NOMO-1 treated with DMSO at 0.1 percent for 48 hours (cell line): ENCODE results near the gene SOCS6.
"Not testable (repeated sequence)": the region's sequence is repeated elsewhere in the genome, so short reads cannot be mapped to it uniquely, and the experiment has no call there.

Experiments used
- DNase-seq: peaks from one replicate; lab custom pipeline; 2025; ENCODE audit not compliant: unreplicated experiment; lab: John Stamatoyannopoulos, UW

The SOCS6 gene

DNA sequence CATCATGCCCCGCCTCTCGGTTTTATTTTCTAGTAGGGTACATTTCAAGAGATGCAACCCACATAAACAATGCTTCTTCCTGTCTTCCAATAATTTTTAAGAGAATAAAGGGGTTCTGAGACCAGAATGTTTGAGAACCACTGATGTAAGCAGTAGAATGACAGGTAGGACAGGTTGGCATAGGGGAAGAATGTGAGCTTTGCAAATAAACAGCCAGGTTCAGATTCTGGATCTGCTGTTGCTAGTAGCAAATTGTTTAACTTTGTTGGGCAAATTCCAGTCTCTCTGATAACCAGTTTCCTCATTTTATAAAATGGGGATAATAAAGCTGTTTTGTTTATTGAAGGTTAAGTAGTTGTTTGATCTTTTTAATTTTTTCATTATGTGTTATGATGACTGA, 32.8 kb downstream of the SOCS6 start:
- no peak for DNase-seq

DNA sequence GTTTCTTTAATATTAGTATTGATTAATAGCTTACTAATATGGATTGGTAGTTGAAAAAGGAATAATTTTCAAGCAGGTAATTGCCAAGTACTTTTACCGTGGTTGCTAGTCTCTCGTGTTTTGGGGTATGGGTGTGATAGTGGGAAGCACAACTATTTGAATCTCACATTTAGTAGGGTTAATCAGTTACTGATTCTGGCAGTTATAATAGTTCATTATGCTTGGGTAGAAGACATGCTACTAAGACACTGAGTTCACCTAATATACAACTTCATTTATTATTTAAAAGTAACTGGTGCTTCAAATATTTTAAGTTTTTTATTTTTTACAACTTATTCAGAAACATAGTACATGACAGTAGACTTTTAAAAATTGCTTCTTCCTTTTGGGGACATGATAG, 33.5 kb downstream of the SOCS6 start:
- no peak for DNase-seq

- no peak for DNase-seq
Observed at GRCh38 chr18:70322928-70323327, 34.1 kb downstream of the SOCS6 start.

DNA sequence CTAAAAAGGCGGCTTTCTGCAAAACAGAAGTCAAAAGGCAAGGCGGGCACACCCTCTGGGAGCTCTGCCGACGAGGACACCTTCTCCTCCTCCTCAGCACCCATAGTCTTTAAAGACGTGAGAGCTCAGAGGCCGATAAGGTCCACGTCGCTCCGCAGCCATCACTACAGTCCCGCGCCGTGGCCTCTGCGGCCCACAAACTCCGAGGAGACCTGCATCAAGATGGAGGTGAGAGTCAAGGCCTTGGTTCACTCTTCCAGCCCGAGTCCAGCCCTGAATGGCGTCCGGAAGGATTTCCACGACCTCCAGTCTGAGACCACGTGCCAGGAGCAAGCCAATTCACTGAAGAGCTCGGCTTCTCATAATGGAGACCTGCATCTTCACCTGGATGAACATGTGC, 36.1 kb downstream of the SOCS6 start:
- no peak for DNase-seq

- no peak for DNase-seq
Observed at GRCh38 chr18:70326255-70326654, 37.4 kb downstream of the SOCS6 start.

GRCh38 chr18:70328169-70328568, 39.3 kb downstream of the SOCS6 start:
- no peak for DNase-seq

- DNase-seq, result no peak
Observed at GRCh38 chr18:70329071-70329470, 40.2 kb downstream of the SOCS6 start.

DNA sequence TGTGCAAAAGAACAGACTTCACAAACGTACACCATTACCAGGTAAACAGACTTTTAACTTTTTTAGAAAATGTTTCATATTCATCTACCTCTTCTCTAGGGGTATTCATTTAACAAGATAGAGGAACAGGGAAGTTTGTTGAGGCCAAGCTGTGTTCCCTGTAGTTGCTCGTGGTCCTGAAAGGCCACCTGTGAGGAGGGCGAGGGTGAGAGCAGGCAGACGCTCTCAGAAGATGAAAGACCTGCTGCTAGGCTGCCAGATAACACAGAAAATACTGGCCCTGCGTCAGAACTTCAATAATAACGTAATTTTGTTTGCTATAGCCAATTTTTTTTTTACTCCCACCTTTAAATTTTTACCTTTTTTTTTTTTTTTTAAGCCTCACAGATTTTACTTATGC, 42.0 kb downstream of the SOCS6 start:
- no peak for DNase-seq

- DNase-seq, result no peak
Observed at GRCh38 chr18:70331456-70332097, 42.7 kb downstream of the SOCS6 start.

GRCh38 chr18:70332694-70333093, 43.8 kb downstream of the SOCS6 start:
- DNase-seq, result no peak

DNA sequence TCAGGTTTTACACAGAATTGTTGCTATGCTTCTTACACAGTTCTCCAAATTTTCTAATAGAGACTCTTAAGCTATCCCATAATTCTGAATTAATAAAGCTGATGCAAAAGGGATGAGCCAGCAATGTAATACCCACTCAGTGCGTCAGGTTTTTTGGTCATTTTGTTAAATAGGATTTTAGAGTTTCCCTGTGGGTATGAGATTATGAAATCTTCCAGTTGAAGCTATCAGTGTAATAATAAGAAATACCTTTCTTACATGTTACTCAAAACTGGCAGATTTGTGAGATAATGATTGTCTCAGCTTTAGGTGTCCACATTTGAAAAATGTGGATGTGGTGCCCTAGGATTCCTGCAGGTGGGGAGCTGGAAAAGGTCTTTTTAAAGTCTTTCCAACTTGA, 44.5 kb downstream of the SOCS6 start:
- DNase-seq, result no peak

DNA sequence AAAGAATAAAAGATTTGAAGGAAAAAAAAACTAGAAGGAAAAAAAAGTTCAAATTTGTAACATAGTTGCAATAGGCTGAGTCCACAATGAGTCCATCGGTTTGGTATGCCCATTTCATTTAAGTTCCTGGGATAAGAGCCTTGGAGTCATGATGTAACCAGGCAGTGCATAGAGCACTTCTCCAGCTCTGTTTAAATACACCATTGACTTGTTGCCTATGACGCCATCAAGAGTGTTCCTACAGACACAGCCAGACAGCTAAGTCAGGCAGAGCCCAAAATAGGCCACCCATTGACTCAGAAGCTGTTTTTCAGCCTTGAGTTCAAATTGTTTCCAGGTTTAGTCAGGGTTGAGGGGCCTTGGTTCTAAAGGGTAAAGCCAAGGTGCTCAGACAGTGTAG, 44.9 kb downstream of the SOCS6 start:
- DNase-seq, result no peak

DNA sequence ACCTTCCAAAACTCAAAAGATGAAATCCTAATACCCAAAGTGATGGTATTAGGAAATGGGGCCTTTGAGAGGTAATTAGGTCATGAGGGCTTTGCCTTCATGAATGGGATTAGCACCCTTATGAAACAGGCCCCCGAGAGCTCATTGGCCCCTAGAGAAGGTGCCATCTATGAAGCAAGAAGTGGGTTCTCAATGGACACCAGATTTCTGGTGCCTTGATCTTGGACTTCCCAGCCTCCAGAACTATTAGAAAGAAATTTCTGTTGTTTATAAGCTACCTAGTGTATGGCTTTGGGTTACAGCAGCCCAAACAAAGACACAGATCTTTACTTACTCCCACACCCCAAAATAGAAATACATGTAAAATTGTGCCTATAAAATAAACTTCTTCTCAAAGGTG, 45.4 kb downstream of the SOCS6 start:
- DNase-seq, result no peak

- no peak for DNase-seq
Observed at GRCh38 chr18:70334728-70335329, 46.0 kb downstream of the SOCS6 start.

- DNase-seq, result no peak
Observed at GRCh38 chr18:70335892-70336726, 47.3 kb downstream of the SOCS6 start.

- peak; percentile 5 for DNase-seq
Observed at GRCh38 chr18:70337139-70337972, 48.5 kb downstream of the SOCS6 start.

- DNase-seq, result no peak
Observed at GRCh38 chr18:70338890-70339289, 50.0 kb downstream of the SOCS6 start.

DNA sequence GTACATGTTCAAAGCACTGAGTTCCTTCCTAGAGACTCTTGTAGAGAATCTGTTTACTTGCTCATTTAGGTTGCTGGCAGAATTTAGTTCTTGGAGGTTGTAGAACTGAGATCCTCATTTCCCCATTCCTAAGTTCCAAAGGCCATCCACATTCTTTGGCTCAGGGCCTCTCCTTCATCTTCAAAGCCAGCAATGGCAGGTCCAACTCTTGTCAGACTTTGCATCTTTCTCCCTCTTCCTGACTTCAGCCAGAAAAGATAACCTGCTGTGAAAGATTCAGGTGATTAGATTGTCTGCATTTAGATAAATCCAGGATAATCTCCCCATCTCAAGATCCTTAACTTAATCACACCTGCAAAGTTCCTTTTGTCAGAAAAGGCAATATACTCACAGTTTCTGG, 51.1 kb downstream of the SOCS6 start:
- no peak for DNase-seq

GRCh38 chr18:70348481-70348880, 59.6 kb downstream of the SOCS6 start:
- DNase-seq, result not testable (repeated sequence)

DNA sequence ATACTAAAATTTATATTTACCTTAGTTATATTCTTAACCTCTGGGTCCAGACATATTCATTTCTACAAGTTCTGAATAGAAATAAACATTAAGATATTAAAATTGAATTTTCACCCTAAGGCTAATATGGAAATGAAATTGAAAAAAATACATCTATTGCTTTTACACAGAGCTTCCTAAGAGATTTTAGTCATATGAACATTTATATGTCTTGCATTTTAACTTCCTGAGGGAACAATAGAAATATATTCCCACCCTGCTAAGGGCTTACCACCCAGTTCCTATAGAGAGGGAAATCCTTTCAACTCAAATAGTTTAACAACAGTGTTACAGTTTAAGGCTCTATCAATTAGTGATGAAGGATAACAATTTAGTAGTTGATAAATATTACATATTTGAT, 60.5 kb downstream of the SOCS6 start:
- no peak for DNase-seq

GRCh38 chr18:70354080-70354479, 65.2 kb downstream of the SOCS6 start:
- DNase-seq, result no peak
